Non-pigmented ciliary epithelial cell (primary cell): ENCODE data around the gene PARVB.
"Not testable (repeated sequence)": the region's sequence is repeated elsewhere in the genome, so short reads cannot be mapped to it uniquely, and the experiment has no call there.

Experiments used
- DNase-seq: peaks from one replicate; pipeline ENCODE4 v3.0.0-alpha.2; 2010; ENCODE audit warnings: low read depth

Gene PARVB

DNA sequence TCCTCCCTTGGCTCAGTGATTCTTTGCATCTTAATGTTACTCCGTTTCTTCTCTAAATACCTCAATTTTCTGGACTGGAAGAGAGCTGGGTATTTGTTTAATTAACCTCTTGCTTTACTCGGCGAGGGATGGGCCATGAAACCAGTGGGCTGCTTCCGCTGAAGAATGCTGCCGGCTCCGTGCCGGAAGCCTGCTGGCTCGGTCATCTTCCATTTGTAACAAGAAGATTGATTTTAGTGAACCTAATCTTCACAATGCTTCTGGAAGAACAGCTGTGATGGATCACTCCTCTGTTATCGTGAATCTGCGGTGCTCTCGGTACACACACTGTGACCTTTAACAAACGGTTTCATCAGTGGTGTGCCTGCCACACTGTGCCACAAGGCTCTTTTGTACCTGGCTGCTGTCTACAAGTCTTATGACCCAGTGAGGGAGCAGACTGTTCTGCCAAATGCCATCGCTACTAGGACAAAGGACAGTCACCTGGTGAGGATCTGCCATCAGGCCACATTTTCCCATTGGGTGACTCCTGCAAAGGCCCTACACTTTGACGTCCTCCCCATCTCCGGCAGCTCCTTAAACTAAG lies 25.3 kb upstream of the PARVB start:
- no peak for DNase-seq

DNA sequence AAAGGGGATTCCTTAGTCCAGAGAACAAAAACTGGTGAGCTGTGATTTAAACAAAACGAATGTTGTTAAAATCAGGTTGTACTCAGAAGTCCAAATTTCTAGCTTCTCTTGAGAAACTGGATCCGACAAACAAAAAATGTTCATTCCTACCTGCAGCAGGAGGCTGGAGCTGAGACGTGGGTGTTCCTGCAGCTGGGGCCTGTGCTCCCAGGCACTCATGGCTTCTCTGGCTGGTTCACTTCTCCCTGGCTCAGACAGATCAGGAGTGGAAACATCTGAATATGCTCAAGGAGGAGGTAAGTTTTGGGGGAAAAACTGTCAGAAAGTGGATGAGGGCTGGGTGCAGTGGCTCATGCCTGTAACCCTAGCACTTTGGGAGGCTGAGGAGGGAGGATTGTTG lies 24.7 kb upstream of the PARVB start:
- no peak for DNase-seq

DNA sequence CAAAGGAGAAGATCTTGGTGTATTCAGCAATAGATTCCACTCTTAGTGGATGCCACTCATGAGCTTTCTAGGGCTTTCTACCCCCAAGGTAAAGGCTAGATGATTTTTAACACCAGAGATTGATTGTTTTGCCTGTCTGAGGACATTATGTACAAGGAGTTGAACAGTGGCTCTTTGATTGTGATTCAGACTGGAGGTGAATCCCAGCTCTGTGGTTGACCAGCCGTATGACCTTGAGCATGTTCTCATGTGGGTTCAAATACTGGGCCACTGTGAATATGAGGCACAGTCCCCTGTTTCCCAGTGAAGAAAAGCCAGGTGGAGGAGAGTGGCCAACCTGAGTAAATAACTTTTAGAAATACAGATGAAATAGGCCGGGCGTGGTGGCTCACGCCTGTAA lies 24.0 kb upstream of the PARVB start:
- no peak for DNase-seq

DNA sequence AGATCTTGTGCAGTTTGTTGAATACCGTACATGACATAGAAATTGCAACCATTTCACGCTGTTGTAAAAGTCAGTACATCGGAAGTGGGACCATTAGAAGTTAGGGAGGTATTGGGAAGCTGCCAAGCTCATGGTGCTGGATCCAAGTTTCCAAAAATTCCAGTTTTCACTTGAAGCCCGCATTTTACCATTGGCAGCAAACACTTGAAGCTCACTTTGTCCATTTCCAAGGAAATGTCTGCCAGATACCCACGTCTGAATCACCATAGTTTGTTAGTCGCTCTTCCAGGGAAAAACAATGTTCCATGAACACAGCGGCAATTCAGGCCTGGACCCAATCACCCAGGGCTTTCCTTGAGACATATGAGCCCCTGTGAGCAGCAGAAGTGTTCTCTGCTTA lies 22.6 kb upstream of the PARVB start:
- no peak for DNase-seq

DNA sequence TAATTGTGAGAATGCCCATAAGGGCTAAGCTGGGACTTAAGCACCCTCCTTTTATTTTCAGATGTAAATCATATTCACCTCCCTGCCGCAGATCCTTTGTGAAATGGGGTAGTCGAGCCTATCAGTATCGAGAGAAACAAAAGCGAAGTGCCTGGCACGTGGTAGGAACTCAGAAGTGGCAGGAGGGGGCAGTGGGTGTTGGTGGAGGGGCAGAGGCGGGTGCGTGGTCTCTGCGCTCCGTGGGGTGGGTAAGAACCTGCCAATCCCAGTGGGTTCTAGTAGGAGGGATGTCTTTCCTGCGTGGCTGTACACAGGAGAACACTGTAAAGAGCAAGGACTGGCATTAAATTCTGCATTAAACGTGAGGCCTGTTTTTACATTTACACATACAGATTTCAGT lies 21.8 kb upstream of the PARVB start:
- DNase-seq = no peak

DNA sequence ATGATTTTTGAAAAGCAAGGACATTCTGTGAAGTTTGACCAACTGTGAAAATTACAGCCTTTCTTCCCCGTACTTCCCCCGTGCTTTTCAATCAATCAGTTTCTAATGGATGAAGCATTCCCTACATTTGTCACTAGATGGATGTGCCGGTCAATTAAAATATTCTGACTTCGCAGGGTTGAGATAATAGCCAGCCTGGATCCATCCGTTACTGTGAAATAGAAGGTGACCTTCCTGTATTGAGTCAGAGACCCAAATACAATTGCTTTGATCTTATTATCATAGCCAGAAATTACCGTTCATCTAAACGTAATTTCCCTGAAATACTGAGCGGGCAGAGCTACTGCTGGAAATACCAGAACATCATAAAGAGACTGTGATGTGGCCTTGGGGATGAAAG lies 21.1 kb upstream of the PARVB start:
- no peak for DNase-seq

DNA sequence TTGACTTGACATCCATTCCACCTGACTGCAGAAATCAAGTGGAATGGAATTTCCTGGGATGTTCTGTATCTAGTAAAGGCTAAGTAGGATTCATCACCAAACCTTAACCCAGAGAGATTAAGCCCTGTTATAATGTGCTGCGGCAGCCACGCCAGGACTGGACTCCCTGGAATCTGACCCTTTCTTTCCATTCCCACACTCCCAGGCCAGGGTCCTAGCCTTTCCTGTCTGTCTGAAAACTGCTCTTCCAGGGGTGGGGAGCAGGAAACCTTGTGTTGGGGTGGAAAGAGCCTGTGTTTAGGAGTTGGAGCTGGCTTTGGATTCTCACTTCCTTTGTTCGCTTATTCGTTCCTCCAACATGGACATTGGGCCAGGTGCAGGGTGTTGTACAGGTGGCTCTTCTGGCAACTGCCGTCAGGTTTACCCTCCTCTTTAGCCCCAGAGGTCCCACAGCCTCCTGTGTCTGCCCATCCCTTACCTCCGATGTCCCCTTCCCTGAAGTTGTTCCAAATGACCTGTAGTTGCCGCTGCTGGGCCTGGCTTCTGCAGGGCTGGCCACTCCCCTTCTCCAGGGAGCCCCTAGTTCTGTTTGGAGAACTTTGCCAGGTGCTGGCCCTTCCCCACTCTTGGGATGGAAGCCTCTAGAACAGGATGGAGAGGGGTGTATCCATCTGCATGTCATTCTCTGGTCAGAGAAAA lies 20.5 kb upstream of the PARVB start:
- DNase-seq = no peak

DNA sequence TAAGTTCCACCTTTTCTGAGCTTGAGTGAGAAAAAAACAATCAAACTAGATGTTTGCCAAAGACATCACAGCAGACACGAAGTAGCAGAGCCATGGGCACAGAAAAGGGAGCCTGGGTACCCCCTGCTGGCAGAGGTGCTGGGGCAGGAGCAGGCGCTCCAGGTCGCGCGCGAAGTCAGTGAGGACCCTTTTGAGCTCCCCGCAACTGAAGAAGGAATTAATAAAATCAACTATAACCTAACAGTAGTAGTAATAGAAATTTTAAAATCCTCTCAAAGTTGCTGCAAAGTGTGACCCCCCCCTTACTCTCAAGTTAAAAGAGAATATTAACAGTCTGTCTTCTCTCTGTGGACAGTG lies 20.0 kb upstream of the PARVB start:
- no peak for DNase-seq

DNA sequence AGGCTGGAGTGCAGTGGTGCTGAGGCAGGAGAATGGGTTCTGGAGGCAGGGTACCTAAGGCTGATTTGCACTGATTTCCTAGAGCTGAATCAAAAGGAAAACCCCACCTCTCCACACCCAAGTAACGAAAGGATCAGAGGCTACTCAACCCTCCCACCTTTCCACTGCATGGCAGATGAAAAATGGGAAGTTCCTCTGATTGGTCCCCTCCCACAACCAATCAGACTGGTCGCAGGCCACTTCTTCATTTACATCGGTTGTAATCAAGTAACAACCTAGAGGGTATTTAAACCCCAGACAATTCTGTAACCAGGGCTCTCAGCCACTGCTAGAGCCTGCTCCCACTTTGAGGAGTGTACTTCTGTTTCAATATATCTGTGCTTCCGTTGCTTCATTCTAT lies 18.6 kb upstream of the PARVB start:
- no peak for DNase-seq

DNA sequence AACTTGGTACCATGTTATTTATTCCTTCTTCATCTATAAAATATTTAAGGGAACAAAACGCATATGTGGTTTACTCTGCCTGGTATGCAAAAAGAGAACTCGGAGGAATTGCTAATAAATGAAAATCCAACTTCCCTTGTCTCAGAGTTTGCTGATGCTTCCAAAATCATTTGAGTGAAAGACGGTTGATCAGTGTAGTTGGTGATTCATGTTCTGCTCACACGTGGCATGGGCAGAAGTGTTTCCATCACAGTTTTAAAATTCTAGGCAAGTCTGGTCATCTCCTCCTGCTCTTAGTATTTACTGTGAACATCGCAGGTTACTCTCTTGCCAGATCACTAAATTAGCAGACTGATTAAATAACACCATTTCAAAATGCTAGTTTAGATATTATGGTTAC lies 11.9 kb upstream of the PARVB start:
- DNase-seq = no peak

DNA sequence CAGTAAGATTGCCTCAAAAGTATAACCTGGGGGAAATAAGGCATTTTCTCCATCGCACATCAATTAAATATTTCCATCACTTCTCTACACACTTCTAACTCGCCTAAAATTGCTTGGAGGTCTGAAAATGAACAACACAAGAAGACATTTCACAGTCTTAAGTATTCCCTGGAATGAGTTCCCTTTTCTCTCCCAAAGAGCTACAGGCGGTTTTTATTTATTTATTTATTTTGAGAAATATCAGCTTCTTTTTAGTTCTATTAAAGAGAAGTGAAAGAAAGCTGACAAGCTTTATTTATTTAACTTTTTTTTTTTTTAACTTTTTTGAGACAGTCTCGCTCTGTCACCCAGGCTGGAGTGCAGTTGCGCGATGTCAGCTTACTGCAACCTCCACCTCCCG lies 11.5 kb upstream of the PARVB start:
- no peak for DNase-seq

DNA sequence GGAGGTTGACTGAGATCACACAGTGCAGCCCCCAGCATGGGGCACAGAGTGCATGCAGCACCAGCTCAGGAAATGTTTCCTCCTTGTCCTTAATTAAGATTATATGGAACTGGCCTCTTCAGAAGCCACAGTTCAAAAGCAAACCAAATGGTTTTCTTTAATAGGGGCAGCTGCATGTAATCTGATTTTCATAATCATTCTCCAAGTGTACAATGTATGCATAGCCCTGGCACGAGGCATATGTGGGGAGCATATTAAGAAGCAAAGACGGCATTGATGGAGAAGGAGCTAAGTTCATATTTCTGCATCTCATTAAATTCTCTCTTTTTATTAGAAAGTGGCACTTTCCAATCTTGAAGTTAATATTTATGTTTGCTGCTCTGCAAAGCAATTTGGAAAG lies 9.9 kb upstream of the PARVB start:
- no peak for DNase-seq

DNA sequence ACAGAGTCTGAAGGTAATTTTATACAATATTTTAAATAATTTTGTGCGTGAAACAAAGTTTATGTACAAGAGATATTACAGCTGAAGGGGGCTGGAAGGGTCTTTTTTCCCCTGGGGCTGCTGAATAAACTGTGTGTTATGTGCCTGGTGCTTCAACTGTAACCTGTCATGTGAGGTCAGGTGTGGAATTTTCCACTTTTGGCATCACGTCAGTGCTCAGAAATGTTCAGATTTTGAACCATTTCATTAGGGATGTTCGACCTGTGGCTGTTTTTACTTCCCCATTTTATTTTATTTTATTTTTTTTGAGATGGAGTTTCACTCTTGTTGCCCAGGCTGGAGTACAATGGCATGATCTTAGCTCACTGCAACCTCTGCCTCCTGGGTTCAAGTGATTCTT lies 7.5 kb upstream of the PARVB start:
- not testable (repeated sequence) for DNase-seq

DNA sequence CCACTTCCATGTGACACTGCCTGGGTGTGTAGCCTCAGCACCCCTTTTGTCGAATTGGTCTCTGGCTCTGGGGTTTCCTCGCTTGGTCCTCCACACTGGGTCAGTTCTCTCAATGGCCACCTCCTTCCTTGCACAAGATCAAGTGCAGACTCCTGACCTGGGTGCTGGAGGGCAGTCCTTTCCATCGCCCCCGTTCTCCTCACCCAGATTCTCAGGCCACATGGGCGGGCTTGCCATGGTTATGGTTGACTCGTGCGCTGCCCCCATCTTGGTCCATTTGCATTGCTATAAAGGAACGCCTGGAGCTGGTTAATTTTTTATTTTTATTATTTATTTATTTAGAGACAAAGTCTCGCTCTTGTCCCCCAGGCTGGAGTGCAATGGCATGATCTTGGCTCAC lies 5.5 kb upstream of the PARVB start:
- no peak for DNase-seq

DNA sequence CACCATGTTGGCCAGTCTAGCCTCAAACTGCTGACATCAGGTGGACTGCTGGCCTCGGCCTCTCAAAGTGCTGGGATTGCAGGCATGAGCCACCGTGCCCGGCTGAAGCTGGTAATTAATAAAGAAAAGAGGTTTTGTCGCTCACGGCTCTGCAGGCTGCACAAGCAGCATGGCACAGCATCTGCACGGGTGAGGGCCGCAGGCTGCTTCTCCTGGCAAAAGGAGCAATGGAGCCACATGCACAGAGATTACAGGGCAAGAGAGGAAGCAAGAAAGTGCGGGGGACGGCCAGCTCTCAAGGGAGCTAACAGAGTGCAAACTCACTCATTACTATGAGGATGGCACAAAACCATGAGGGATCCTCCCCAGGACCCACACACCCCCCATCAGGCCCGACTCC lies 4.7 kb upstream of the PARVB start:
- no peak for DNase-seq

DNA sequence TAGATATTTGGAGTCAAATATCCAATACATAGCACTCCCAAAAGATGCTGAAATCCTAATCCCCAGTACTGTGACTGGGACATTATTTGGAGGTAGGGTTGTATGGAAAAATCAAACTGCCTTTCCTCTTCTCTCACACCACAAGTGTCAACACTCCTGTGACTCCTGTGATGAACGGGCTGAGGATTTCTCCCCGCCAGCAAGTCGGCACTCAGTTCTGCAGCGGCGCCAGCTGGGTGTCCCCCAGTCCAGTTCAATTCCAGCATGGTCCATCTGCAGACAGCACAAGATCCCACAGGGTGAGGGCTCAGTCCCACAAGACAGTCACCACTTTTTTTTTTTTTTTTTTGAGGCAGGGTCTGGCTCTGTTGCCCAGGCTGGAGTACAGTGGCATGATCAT lies 4.3 kb upstream of the PARVB start:
- DNase-seq = no peak

DNA sequence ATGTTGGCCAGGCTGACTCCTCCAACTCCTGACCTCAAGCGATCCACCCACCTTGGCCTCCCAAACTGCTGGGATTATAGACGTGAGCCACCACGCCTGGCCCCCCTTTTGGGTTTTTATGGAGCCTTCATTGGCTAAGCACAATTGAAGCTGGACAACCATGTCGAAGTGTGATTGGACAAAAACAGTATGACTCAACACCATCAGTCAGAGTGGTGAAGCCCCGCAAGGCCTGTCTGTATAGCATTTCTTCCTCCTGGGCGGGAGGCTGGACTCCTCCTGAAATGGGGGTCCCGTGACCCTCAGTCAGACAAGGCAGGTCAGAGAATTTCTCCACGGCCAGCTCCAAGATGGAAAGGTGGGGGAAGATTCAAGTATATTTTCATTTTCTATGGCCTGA lies 3.1 kb upstream of the PARVB start:
- no peak for DNase-seq

DNA sequence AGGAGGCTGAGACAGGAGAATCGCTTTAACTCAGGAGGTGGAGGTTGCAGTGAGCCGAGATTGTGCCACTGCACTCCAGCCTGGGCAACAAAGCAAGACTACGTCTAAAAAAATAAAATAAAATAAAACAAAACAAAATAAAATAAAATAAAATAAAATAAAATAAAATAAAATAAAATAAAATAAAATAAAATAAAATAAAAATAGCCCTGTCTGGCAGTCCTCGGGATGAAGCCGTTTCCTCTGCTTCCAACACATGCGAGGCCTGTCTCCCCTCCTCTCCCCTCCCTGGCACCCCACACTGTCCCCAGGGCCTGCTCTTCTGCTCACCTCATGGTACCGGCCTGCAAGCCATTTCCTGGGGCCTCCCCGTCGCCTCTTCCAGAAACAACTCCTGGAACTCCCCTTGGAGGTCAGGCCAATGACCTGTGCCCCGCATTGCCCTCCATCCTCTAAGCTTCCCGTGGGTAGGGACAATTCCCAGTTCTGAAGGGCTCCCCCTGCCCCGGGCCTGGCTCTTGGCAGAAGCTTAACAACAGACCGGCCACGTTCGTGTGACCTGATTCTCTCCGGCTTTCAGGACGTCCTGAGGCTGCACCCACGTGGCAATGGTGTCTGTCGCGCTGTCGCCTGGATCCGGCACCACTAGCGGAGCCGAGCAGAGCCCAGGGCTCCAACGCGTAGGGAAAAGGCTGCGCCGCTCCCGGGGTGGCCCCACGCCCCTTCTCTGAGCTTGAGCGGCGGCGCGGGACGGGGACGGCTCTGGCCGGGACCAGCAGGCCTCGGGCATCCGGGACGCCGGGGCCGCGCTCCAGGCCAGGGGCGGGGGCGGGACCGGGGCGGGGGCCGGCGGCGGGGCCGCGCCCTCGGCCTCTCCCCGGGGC lies 456 bp upstream of the PARVB start:
- no peak for DNase-seq

DNA sequence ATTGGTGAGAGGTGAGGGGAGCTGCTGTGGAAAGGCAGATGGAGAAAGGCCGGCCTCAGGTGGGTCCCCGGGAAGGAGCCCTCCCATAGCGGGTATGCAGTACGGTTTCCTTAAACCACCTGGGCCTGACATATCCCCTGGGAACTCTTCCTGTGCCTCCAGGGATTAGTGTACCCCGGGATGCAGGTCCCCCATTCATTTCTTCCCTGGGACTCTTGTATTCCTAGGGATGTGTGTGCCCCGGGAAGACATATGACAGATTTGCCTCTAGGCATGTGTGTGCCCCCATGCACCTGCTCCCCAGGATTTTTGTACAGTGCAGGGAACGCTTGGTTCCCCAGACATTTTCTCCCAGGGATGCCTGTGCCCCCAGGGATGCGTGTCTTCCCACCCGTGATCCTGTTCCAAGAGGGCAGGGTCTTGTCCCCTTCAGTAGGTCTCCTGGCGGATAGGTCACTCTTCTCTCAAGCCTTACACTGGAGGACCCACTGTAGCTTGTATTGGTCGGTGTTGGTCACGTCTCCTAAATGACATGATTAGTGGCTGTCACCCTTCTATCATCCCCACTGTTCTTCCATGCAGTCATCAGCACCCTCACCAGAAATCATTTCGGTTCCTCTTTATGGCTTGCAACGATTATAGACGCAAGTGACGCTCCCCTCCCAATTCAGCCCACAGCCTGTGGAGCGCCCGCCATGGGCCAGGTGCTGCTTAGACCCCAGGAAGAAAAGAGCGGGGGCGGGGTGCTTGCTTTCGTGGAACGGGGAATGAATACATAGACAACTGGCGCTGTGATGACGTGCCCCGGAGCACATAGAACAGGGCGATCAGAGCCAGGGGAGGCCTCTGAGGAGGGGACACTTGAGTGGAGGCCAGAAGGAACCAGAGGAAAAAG lies 1.3 kb downstream of the PARVB start:
- DNase-seq = no peak

DNA sequence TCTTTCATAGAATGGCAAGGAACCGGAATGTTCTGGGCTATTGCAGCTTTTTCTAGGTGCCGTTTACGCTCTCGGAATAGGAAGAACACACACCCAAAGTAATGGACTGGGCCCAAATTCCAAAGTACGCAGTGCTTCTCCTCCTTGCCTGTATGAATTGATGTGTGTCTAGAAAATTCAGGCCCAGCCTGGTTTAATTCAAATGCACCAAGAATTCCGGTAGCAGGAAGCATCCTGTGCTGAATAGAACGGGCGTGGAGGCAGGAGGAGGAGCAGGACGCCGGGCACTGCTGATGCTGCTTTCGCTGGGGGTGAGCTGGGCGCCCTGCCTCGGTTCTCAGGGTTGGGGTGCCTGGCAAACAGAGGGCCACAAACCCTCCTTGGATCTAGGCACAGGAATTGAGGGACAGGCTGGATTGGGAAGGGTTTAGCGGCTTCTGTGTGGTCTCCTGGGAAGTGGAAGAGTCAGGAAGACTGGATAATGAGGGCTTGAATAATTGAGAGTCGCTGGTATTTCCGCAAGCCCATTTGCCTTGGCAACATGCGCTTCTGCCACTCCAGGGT lies 2.0 kb downstream of the PARVB start:
- DNase-seq = no peak

DNA sequence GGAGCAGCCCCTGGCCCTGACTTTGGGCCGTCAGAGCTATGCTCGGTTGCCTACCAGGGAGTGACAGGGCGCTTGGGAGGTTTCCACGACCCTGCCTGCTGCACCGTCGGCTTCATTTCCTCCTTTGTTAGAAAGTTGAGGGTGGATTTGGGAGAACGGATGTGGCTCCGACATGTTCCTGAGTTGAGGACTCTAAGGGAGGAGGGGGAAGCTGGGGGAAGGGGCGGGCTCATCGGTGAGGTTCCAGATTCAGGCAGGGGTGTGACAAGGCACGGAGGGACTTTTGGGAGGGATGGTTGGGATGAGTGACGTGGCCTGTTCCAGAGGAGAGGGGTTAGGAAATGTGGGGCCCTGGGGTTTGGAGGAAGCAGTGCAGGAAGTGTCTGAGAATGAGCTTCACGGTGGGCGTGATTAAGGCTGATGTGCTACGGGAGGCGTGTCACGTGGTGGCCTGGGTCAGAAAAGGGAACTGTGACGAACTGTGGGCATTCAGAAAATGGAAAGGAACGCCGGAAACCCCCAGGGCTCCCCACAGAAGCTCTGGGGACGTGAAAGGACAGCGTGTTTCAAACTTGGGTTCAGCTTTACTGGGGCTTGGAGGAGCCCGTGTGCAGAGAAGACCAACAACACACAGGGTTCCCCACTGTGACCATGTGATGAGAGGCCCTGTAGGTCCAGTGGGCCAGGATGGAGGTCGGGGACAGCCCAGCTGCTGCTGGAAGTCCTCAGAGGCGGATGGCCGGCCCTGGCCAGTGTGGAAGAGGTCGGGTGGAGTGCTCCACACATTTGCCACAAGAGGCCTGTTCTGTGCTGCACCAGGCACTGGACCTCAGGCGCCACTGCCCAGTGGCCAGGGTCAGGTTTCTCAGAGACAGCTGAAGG lies 2.8 kb downstream of the PARVB start:
- DNase-seq = no peak
